NCI-H2029 treated with DMSO at 0.1 percent for 48 hours (cell line): ENCODE results near the gene NFATC2IP.
"Not testable (repeated sequence)": the region's sequence is repeated elsewhere in the genome, so short reads cannot be mapped to it uniquely, and the experiment has no call there.

Experiments used
- DNase-seq: peaks from one replicate; lab custom pipeline; 2025; lab: John Stamatoyannopoulos, UW

Gene NFATC2IP

DNA sequence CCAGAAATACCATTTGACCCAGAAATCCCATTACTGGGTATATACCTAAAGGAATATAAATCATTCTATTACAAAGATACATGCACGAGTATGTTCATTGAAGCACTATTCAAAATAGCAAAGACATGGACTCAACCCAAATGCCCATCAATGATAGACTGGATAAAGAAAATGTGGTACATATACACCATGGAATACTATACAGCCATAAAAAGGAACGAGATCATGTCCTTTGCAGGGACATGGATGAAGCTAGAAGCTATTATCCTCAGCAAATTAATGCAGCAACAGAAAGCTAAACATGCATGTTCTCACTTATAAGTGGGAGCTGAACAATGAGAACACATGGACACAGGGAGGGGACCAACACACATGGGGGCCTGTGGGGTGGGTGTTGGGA lies 24.5 kb upstream of the NFATC2IP start:
- not testable (repeated sequence) for DNase-seq

DNA sequence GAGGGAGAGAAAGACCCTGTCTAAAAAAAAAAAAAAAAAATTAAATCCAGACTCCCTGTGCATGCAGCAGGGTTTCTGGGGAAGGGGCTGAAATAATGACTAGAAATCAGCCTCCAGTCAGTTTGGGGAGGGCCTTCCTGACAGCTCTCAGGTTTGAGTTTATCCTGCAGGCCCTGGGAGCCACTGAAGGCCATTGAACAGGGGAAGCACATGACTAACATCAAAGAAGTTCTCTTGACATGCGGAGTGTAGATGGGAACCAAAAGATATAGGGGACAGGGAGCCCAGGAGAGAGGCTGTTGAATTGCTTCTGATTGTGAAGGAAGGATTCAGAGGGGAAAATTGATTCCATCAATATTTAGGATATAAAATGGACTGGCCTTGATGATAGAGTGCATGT lies 22.9 kb upstream of the NFATC2IP start:
- DNase-seq: no peak

DNA sequence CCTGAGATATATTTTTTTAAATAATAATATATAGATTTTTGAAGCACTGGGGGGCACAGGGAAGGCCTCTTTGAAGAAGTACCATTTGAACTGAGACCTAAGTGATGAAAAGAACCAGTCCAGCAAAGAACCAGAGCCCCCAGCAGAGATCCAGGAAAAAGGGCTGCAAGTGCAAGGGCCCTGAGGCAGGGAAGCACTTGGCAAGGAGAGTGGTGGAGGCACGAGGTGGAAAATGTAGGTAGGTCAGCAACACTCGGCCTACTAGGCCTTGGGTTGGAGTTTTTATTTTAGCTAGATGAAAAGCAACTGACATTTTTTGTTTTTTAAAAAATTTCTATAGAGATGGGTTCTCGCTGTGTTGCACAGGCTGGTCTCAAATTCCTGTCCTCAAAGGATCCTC lies 20.5 kb upstream of the NFATC2IP start:
- no peak for DNase-seq

GRCh38 chr16:28930652-28931051 lies 20.1 kb upstream of the NFATC2IP start:
- no peak for DNase-seq

DNA sequence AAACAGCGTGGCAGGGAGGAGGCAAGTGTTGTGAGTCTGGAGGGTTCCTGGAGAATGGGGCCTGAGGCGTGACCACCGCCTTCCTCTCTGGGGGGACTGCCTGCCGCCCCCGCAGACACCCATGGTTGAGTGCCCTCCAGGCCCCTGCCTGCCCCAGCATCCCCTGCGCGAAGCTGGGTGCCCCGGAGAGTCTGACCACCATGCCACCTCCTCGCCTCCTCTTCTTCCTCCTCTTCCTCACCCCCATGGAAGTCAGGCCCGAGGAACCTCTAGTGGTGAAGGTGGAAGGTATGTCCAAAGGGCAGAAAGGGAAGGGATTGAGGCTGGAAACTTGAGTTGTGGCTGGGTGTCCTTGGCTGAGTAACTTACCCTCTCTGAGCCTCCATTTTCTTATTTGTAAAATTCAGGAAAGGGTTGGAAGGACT lies 18.9 kb upstream of the NFATC2IP start, which contains the start of gene CD19:
CD19 (plus strand) TSS at position 171 of the 425 bp plus-strand sequence; CDS start at position 201, 30 bp downstream.
- no peak for DNase-seq

GRCh38 chr16:28932339-28933141 lies 18.2 kb upstream of the NFATC2IP start:
- no peak for DNase-seq

DNA sequence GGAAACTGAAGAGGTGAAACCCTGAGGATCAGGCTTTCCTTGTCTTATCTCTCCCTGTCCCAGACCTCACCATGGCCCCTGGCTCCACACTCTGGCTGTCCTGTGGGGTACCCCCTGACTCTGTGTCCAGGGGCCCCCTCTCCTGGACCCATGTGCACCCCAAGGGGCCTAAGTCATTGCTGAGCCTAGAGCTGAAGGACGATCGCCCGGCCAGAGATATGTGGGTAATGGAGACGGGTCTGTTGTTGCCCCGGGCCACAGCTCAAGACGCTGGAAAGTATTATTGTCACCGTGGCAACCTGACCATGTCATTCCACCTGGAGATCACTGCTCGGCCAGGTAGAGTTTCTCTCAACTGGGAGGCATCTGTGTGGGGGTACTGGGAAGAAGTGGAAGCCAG lies 17.6 kb upstream of the NFATC2IP start:
- no peak for DNase-seq

- DNase-seq: no peak
These were observed 15.4 kb upstream of the NFATC2IP start for GRCh38 chr16:28935346-28935745.

- peak; percentile 70 for DNase-seq
These were observed 14.6 kb upstream of the NFATC2IP start for GRCh38 chr16:28935924-28936783.

DNA sequence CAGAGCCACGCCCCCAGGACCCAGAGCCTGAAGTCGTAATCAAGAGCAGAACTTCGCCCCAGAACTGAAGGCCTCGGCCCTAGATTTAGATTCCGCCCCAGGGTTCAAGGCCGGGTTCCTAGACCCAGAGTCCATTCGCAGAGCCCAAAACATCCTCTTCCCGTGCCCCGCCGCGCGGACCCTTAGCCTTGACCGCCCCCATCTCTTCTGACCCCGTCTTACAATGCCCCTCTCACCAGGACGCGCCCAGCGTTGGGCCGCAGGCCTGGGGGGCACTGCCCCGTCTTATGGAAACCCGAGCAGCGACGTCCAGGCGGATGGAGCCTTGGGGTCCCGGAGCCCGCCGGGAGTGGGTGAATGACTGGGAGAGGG lies 14.0 kb upstream of the NFATC2IP start:
- no peak for DNase-seq

DNA sequence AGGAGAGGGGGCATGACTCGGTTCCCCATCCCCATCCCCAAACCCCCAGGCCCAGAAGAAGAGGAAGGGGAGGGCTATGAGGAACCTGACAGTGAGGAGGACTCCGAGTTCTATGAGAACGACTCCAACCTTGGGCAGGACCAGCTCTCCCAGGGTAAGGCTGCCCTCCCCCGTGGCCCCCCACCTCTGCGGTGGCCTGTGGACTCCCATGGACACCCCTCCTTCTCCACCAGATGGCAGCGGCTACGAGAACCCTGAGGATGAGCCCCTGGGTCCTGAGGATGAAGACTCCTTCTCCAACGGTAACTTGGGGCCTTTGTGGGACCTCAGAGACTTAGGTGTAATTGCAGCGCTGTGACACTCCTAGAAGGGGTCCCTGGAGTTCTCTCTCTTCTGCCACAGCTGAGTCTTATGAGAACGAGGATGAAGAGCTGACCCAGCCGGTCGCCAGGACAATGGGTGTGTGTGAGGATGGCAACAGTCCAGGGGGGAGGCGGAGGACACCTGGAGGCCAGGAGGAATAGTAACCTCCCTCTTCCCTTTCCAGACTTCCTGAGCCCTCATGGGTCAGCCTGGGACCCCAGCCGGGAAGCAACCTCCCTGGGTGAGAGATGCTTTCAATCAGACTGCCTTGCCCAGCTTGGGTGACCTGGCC lies 13.4 kb upstream of the NFATC2IP start:
- no peak for DNase-seq

GRCh38 chr16:28938721-28939120 lies 12.0 kb upstream of the NFATC2IP start:
- DNase-seq: no peak

GRCh38 chr16:28939825-28940224 lies 10.9 kb upstream of the NFATC2IP start:
- DNase-seq: not testable (repeated sequence)

DNA sequence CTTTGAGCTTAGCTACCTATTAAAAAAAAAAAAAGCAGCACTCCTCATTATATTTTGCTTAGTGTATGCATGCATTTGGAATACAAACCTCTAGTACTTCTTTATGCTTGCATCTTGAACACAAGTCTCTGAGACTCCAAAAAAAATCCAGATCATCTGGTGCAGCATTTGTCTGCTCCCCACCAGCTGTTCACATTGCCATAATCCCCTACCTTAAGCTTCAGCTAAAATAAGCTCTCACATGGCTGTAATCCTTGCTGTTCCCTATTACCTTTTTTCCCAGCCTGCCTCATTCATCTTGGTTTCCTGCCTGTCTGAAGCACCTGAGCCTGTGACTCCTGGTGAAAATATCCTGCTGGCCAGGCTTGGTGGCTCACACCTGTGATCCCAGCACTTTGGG lies 7.5 kb upstream of the NFATC2IP start:
- no peak for DNase-seq

DNA sequence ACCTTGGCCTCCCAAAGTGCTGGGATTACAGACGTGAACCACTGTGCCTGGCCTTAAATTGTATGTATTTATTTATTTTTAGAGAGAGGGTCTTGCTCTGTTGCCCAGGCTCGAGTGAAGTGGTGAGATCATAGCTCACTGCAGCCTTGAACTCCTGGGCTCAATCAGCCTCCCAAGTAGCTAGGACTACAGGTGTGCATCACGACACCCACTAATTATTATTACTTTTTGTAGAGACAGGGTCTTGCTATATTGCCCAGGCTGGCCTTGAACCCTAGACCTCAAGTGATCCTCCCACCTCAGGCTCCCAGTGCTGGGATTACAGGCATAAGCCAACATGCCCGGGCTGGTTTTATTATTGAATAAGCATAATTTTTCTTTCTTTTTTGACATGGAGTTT lies 4.1 kb upstream of the NFATC2IP start:
- no peak for DNase-seq

GRCh38 chr16:28951410-28951943 lies 740 bp downstream of the NFATC2IP start:
- DNase-seq: no peak

DNA sequence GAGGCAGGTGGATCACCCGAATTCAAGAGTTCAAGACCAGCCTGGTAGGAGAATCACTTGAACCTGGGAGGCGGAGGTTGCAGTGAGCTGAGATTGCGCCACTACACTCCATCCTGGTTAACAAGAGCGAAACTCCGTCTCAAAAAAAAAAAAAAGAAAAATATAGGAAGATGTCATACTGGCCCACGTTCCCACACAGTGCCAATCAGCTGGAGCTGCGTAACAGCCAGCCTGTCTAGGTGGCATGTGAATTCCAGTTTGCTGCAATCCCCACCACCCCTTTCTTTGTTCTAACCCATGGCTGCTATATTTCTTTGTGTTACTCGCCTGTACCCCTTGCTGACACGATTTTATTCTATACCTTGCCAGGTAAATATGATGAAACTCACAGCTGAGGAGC lies 7.5 kb downstream of the NFATC2IP start:
- no peak for DNase-seq

- no peak for DNase-seq
These were observed 8.1 kb downstream of the NFATC2IP start for GRCh38 chr16:28958836-28959235.

- DNase-seq: no peak
These were observed 13.3 kb downstream of the NFATC2IP start for GRCh38 chr16:28964072-28964471.

DNA sequence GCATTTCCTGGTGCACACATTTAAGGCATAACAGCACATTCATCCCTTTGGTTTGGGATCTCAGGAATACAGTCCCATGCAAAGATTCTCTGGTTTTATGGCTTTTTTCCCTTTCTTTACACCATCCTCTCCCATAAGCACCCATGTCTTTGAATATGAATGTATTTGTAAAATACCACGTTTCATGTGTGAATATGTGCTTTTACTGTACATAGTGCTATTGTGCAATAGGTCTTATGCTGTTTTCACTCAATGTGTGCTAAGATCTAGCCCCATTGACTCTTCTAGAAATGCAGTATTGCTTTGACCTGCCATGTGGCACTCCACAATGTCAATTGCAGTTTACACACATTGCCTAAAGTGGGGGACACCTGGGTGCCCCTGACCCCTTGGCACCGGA lies 13.8 kb downstream of the NFATC2IP start:
- no peak for DNase-seq

GRCh38 chr16:28967156-28967555 lies 16.4 kb downstream of the NFATC2IP start:
- DNase-seq: no peak

- not testable (repeated sequence) for DNase-seq
These were observed 19.0 kb downstream of the NFATC2IP start for GRCh38 chr16:28969696-28970095.
